CD8-positive, alpha-beta memory T cell (primary cell): ENCODE results near the gene DTNB. TPM values are rescaled to one million over a fixed set of nuclear protein-coding genes. Genes with fewer than 3 reads are reported as not detected.
"Not testable (repeated sequence)": the region's sequence is repeated elsewhere in the genome, so short reads cannot be mapped to it uniquely, and the experiment has no call there.

Experiments used
- CTCF ChIA-PET: fragments of 350-600 bp; sonication (Branson Sonifier 250); formaldehyde crosslinking; loops from one replicate; lab custom pipeline; 2021; ENCODE audit warnings: antibody characterized with exemption; lab: Charles Lee
- POLR2A ChIA-PET: fragments of 350-600 bp; sonication (Branson Sonifier 250); formaldehyde crosslinking; loops from one replicate; lab custom pipeline; 2021; ENCODE audit warnings: antibody characterized with exemption; lab: Charles Lee
- DNase-seq, 5 donors: peaks; one replicate each; pipeline versions ENCODE4 v3.0.0 to v3.0.0-alpha.2; 2020 to 2022; ENCODE audit warnings: mixed read lengths in 1 of 5
- H3K27ac ChIP-seq: one replicate; pipeline ENCODE4 v1.7.0; 2013; ENCODE audit warnings: low read depth, mild to moderate bottlenecking, low read length, moderate library complexity
- H3K27me3 ChIP-seq: 2 replicates; pipeline ENCODE4 v1.7.0; 2013; ENCODE audit warnings: low read length, mild to moderate bottlenecking; ENCODE audit not compliant: insufficient read depth, poor library complexity, severe bottlenecking
- H3K36me3 ChIP-seq: 2 replicates; pipeline ENCODE4 v1.7.0; 2013; ENCODE audit warnings: mild to moderate bottlenecking, low read length, moderate library complexity; ENCODE audit not compliant: insufficient read depth
- H3K4me1 ChIP-seq: 2 replicates; pipeline ENCODE4 v1.7.0; 2013; ENCODE audit warnings: mild to moderate bottlenecking, low read length, moderate library complexity; ENCODE audit not compliant: insufficient read depth
- H3K4me3 ChIP-seq: 2 replicates; pipeline ENCODE4 v1.7.0; 2013; ENCODE audit warnings: mild to moderate bottlenecking, low read length
- H3K9me3 ChIP-seq: 2 replicates; pipeline ENCODE4 v1.7.0; 2013; ENCODE audit warnings: mild to moderate bottlenecking, low read length
- H3K27ac Mint-ChIP-seq, 8 donors: one replicate each; pipeline ENCODE4 v1.8.0; 2020 to 2021; ENCODE audit warnings: mixed read lengths in 8 of 8, mild to moderate bottlenecking in 6 of 8, inconsistent platforms in 3 of 8, moderate library complexity in 3 of 8
- H3K27me3 Mint-ChIP-seq, 2 donors: one replicate each; pipeline ENCODE4 v1.8.0; 2020 to 2021; ENCODE audit warnings: mixed read lengths in 2 of 2, mild to moderate bottlenecking in 1 of 2, moderate library complexity in 1 of 2
- H3K36me3 Mint-ChIP-seq, 3 donors: one replicate each; pipeline ENCODE4 v1.8.0; 2020 to 2021; ENCODE audit warnings: mixed read lengths in 3 of 3, inconsistent platforms in 1 of 3, mild to moderate bottlenecking in 1 of 3
- H3K4me1 Mint-ChIP-seq, 3 donors: one replicate each; pipeline ENCODE4 v1.8.0; 2020 to 2021; ENCODE audit warnings: mixed read lengths in 3 of 3, inconsistent platforms in 1 of 3, mild to moderate bottlenecking in 1 of 3
- H3K4me3 Mint-ChIP-seq, 7 donors: one replicate each; pipeline ENCODE4 v1.8.0; 2020 to 2021; ENCODE audit warnings: mixed read lengths in 7 of 7, mild to moderate bottlenecking in 6 of 7, moderate library complexity in 4 of 7, inconsistent platforms in 2 of 7
- H3K9me3 Mint-ChIP-seq, 5 donors: one replicate each; pipeline ENCODE4 v1.8.0; 2020 to 2022; ENCODE audit warnings: mixed read lengths in 5 of 5, mild to moderate bottlenecking in 3 of 5, moderate library complexity in 2 of 5, inconsistent platforms in 1 of 5
- polyA plus RNA-seq: library from polyadenylated mRNA; unstranded; fragments of 300-500 nt; fragmentation: Illumina TruSeq; gene quantifications from one replicate; pipeline ENCODE4 v1.2.3, GENCODE V29; 2021
- total RNA-seq, 2 experiments: library from RNA; stranded (reverse); gene quantifications; one replicate each; pipeline ENCODE4 v1.2.3, GENCODE V29; 2021

Gene DTNB
- total and polyA plus RNA-seq, 3 experiments from 2014 or later: 15.2 to 19.4 (median 16.8) TPM

DNA sequence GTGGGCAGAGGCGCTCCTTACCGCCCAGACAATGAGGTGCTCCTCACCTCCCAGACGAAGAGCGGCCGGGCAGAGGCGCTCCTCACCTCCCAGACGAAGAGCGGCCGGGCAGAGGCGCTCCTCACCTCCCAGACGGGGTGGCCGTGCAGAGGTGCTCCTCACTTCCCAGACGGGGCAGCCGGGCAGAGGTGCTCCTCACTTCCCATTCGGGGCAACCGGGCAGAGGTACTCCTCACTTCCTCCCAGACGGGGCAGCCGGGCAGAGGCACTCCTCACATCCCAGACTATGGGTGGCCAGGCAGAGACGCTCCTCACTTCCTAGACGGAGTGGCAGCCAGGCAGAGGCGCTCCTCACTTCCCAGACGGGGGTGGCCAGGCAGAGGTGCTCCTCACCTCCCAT is 138.4 kb downstream of the DTNB start:
- CTCF ChIA-PET, H3K4me1 ChIP-seq, H3K27ac ChIP-seq, H3K27me3 ChIP-seq, H3K27me3 Mint-ChIP-seq, DNase-seq, H3K4me3 Mint-ChIP-seq, H3K9me3 Mint-ChIP-seq, H3K27ac Mint-ChIP-seq, H3K4me3 ChIP-seq, H3K36me3 ChIP-seq, H3K9me3 ChIP-seq, POLR2A ChIA-PET: not testable (repeated sequence)
- peaks cover 0 to 12% (median 1%) of the 10 kb centered on the region in 3 donors for H3K36me3 Mint-ChIP-seq
- H3K4me1 Mint-ChIP-seq: peaks cover 3 to 11% (median 8%) of the 10 kb centered on the region in 3 donors

DNA sequence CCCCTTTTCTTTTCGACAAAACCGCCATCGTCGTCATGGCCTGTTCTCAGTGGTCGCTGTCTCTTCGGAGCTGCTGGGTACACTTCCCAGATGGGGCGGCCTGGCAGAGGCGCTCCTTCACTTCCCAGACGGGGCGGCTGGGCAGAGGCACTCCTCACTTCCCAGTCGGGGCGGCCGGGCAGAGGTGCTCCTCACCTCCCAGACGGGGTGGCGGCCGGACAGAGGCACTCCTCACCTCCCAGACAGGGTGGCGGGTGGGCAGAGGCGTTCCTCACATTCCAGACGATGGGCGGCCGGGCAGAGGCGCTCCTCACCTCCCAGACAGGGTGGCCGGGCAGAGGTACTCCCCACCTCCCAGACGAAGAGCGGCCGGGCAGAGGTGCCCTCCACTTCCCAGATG is 138.9 kb downstream of the DTNB start:
- Mint-ChIP-seq H3K27me3 (no peaks in the 10 kb centered on the region), H3K9me3 (no peaks in the 10 kb centered on the region)
- no peak for DNase-seq

DNA sequence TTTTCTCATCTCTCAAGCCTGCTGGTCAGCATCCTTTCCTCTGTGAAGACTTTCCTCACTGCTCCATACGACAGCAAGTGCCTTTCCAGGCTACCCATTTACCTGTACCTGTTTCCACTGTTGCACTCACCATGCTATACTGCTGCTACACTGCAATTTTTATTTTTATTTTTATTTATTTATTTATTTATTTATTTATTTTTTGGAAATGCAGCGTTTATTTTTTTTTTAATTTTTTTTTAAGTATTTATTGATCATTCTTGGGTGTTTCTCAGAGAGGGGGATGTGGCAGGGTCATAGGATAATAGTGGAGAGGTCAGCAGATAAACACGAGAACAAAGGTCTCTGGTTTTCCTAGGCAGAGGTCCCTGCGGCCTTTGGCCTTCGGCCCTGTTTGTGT is 139.6 kb downstream of the DTNB start:
- H3K27me3 ChIP-seq, H3K27me3 Mint-ChIP-seq, H3K27ac Mint-ChIP-seq, DNase-seq, H3K4me3 Mint-ChIP-seq, CTCF ChIA-PET, POLR2A ChIA-PET, H3K9me3 ChIP-seq, H3K4me3 ChIP-seq, H3K27ac ChIP-seq, H3K9me3 Mint-ChIP-seq, H3K36me3 ChIP-seq, H3K4me1 ChIP-seq: not testable (repeated sequence)
- H3K4me1 Mint-ChIP-seq: peaks cover 3 to 11% (median 8%) of the 10 kb centered on the region in 3 donors
- H3K36me3 Mint-ChIP-seq: peaks cover 0 to 21% (median 8%) of the 10 kb centered on the region in 3 donors

More for the DNA sequence above, 138.9 kb downstream of the DTNB start:
- CTCF ChIA-PET: no interaction called here
- no peak overlapping the region for H3K4me3 Mint-ChIP-seq
- Histone ChIP-seq H3K27me3 (no peaks in the 10 kb centered on the region), H3K27ac (no peak overlapping the region), H3K4me1 (no peaks in the 10 kb centered on the region), H3K36me3 (no peaks in the 10 kb centered on the region), H3K9me3 (no peaks in the 10 kb centered on the region), H3K4me3 (no peak overlapping the region)
- POLR2A ChIA-PET: no interaction called here
- H3K4me1 Mint-ChIP-seq: peaks cover 3 to 11% (median 8%) of the 10 kb centered on the region in 3 donors
- no peak overlapping the region for H3K27ac Mint-ChIP-seq
- H3K36me3 Mint-ChIP-seq: peaks cover 0 to 14% (median 4%) of the 10 kb centered on the region in 3 donors

DNA sequence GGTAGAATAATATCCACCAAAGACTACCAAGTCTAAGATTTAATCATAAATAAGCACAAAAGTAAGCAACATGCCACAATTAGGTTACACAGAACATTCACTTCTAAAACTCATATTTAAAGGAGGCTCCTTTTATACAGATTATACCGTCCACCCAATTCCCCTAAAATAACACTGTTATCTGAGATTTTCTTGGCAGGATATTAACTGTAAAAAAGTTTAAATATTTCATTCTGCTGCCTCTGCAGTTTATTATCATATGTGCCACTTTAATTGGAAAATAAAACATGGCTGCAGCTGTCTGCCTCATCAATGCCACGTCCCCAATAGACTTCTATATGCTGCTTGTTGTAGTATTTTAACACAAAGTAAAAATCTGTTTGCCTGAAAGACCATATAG is 140.9 kb downstream of the DTNB start:
- CTCF ChIA-PET: no interaction called here

DNA sequence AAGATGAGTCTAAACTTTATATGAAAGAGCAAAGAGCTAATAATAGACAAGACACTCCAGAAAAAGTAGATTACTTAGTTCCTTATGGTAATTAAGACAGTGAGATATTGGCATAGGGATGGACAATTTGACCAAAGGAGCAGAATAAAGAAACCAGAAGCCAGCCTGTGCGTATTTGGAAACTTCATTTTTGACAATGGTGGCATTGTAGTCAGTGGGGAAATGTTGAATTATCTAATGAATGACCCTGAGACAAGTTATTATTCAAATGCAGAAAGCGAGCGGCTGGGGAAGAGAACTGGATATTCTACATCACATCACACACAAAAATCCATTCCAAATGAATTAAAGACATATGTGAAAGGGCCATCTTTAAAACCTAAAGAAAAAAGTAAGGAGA is 144.3 kb downstream of the DTNB start:
- Mint-ChIP-seq H3K27ac (peak overlapping the region in 1 of 8 donors; percentile 4), H3K9me3 (no peaks in the 10 kb centered on the region), H3K4me3 (no peak overlapping the region), H3K36me3 (peaks cover 0 to 17% (median 12%) of the 10 kb centered on the region in 3 donors), H3K27me3 (no peaks in the 10 kb centered on the region), H3K4me1 (peaks cover 3 to 11% (median 8%) of the 10 kb centered on the region in 3 donors)
- DNase-seq: no peak
- H3K36me3 ChIP-seq: no peaks in the 10 kb centered on the region
- no peaks in the 10 kb centered on the region for H3K4me1 ChIP-seq
- no peak overlapping the region for H3K27ac ChIP-seq
- no peaks in the 10 kb centered on the region for H3K27me3 ChIP-seq
- POLR2A ChIA-PET: no interaction called here
- H3K4me3 ChIP-seq: no peak overlapping the region
- CTCF ChIA-PET: no interaction called here
- H3K9me3 ChIP-seq: no peaks in the 10 kb centered on the region

More for the DNA sequence above, 140.9 kb downstream of the DTNB start:
- no peaks in the 10 kb centered on the region for H3K27me3 Mint-ChIP-seq
- no peaks in the 10 kb centered on the region for H3K36me3 ChIP-seq
- DNase-seq: no peak
- no peak overlapping the region for H3K27ac ChIP-seq
- peaks cover 3 to 11% (median 8%) of the 10 kb centered on the region in 3 donors for H3K4me1 Mint-ChIP-seq
- H3K36me3 Mint-ChIP-seq: peaks cover 0 to 23% (median 12%) of the 10 kb centered on the region in 3 donors
- H3K4me3 ChIP-seq: no peak overlapping the region
- no peaks in the 10 kb centered on the region for H3K9me3 Mint-ChIP-seq
- POLR2A ChIA-PET: no interaction called here
- no peak overlapping the region for H3K4me3 Mint-ChIP-seq
- H3K9me3 ChIP-seq: no peaks in the 10 kb centered on the region
- H3K4me1 ChIP-seq: no peaks in the 10 kb centered on the region
- no peaks in the 10 kb centered on the region for H3K27me3 ChIP-seq
- no peak overlapping the region for H3K27ac Mint-ChIP-seq

DNA sequence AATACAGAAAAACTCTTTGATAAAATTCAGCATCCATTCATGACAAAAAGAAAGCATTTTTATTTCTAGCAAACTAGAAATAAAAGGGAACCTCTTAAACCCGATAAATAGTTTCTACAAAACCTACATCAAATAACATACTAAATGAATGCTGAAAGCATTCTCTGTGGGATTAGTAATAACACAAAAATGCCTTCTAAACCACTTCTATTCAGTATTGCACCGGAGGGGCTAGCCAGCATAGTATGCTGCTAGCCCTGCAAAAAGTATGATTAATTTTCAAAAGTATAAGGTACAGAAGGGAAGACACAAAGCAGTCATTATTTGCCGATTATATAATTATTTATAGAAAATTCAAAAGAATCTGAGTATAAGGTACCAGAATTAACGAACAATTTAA is 145.2 kb downstream of the DTNB start:
- H3K9me3 ChIP-seq: no peaks in the 10 kb centered on the region
- Mint-ChIP-seq H3K4me1 (peaks cover 3 to 11% (median 8%) of the 10 kb centered on the region in 3 donors), H3K9me3 (no peaks in the 10 kb centered on the region), H3K4me3 (no peak overlapping the region), H3K27me3 (no peaks in the 10 kb centered on the region), H3K36me3 (peaks cover 0 to 17% (median 12%) of the 10 kb centered on the region in 3 donors), H3K27ac (peak overlapping the region in 1 of 8 donors; percentile 26)
- no peaks in the 10 kb centered on the region for H3K4me1 ChIP-seq
- CTCF ChIA-PET: no interaction called here
- H3K36me3 ChIP-seq: no peaks in the 10 kb centered on the region
- no peak for DNase-seq
- no peak overlapping the region for H3K27ac ChIP-seq
- POLR2A ChIA-PET: no interaction called here
- H3K4me3 ChIP-seq: no peak overlapping the region
- no peaks in the 10 kb centered on the region for H3K27me3 ChIP-seq

DNA sequence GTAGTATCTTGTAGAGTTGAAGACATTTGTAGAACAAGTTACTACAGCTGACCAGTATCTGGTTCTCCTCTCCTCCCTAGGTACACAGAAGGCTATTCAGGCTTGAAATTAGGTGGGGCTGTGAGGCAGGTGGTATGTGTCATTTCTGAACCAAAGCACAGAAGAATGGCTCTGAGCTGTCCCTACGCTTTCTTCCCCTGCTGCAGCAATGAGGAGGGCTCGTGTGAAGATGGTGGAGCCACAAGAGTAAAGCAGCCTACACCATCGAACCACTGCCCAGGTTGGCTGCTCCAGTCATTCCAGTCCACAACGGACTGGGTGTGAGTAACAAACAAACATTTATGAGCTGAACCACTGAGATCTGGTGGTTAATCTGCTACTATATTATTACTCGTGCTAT is 148.9 kb downstream of the DTNB start:
- no peaks in the 10 kb centered on the region for H3K9me3 ChIP-seq
- no peak overlapping the region for H3K27ac ChIP-seq
- DNase-seq: no peak
- H3K27me3 ChIP-seq: no peaks in the 10 kb centered on the region
- H3K4me3 ChIP-seq: no peak overlapping the region
- CTCF ChIA-PET: no interaction called here
- no peaks in the 10 kb centered on the region for H3K27me3 Mint-ChIP-seq
- no peak overlapping the region for H3K27ac Mint-ChIP-seq
- H3K4me1 ChIP-seq: peaks cover 5% of the 10 kb centered on the region
- H3K4me3 Mint-ChIP-seq: no peak overlapping the region
- H3K36me3 Mint-ChIP-seq: peaks cover 0 to 12% (median 8%) of the 10 kb centered on the region in 3 donors
- peaks cover 7 to 9% (median 9%) of the 10 kb centered on the region in 3 donors for H3K4me1 Mint-ChIP-seq
- H3K9me3 Mint-ChIP-seq: no peaks in the 10 kb centered on the region
- POLR2A ChIA-PET: no interaction called here
- H3K36me3 ChIP-seq: no peaks in the 10 kb centered on the region

DNA sequence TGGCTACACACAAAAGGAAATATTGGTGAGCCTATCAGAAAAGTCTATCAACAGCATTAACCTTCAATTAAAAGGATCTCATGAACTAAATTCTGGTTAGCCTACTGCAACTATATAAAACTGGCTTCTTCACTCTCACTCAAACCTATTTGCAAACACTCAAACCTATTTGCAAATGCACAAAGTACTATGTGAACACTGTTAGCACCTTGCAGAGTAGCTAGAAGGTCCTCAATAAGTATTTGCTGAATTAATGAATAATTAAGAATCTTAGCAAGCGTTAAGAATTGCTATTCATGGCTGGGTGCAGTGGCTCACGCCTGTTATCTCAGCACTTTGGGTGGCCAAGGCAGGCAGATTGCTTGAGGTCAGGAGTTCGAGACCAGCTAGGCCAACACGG is 150.3 kb downstream of the DTNB start:
- no peaks in the 10 kb centered on the region for H3K27me3 ChIP-seq
- Mint-ChIP-seq H3K4me1 (peaks cover 7 to 9% (median 9%) of the 10 kb centered on the region in 3 donors), H3K27me3 (no peaks in the 10 kb centered on the region), H3K36me3 (peaks cover 0 to 4% (median 2%) of the 10 kb centered on the region in 3 donors), H3K27ac (peak overlapping the region in 3 of 8 donors; percentile 35 to 72 (median 57)), H3K9me3 (no peaks in the 10 kb centered on the region), H3K4me3 (no peak overlapping the region)
- POLR2A ChIA-PET: no interaction called here
- H3K36me3 ChIP-seq: no peaks in the 10 kb centered on the region
- CTCF ChIA-PET: interaction anchor here (1.0 to 1.3 kb wide), 2 partner anchors 39 to 161 kb away, joined by 3 to 4 read pairs; no protein-coding TSS in a partner anchor
- H3K4me3 ChIP-seq: no peak overlapping the region
- H3K9me3 ChIP-seq: no peaks in the 10 kb centered on the region
- no peak for DNase-seq
- H3K4me1 ChIP-seq: peaks cover 5% of the 10 kb centered on the region
- no peak overlapping the region for H3K27ac ChIP-seq
